GM21381 (cell line): ENCODE data around the gene MINDY4B.

Experiments
- ATAC-seq: cut with Tn5 transposase; IDR thresholded peaks from one replicate; pipeline ENCODE4 v1.9.1; 2021; ENCODE audit warnings: mild to moderate bottlenecking, moderate library complexity; ENCODE audit not compliant: unreplicated experiment

Gene MINDY4B

GRCh38 chr3:150848864-150849263, 56.4 kb downstream of the MINDY4B start:
- no peak for ATAC-seq

DNA sequence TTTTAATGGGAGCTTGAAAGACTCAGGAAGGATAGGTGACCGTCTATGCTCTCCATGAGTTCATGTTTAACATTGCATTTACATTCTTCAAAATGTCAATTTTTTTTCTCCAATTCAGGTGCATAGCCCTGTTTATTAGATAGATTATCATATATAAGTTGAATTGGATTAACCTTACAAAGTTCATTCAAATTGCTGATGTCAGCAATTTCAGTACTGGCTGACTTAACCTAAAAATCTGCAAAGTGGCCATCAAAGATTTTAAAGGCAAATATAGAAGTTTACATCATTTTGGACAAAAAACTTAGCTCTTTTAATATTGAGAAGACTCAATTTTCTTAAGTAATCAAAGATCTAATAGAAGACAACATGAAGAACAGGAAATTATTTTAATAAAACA, 57.8 kb downstream of the MINDY4B start:
- no peak for ATAC-seq

DNA sequence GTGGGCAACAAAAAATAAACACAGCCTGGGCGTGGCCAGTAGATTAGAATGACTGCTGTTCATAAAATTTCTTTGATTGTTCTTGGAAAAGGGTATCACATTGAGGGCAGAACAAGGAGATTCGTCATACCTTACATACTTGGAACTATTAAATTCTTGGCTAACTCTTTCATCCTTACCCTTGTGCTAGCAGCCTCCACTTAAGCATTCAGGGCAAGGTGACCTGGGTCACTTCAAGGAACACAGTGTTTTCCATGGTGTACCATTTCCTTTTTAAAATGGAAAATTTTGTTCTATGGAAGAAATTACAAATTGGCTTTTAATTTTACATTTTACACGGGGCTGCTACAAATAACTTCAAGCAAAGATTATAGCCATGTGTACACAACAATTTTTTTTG, 60.8 kb downstream of the MINDY4B start:
- ATAC-seq: no peak

DNA sequence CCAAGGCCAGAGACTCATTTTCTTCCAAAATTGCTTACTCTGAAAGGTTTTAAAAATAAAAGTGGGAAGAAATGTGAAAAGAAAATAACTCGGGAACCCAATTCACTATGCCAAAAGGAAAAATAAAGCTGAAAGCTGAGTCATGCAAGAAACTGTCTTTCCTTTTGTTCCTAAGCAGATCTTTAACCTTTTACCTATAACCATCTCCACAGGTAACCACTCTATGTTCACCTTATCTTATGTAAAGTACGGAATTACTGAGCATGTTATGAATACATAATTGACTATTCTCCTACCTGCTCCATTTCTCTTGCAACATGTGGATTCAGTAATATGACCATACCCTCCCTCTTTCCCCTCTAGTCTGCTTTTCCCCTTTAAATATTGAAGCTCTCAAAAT, 62.0 kb downstream of the MINDY4B start:
- no peak for ATAC-seq

DNA sequence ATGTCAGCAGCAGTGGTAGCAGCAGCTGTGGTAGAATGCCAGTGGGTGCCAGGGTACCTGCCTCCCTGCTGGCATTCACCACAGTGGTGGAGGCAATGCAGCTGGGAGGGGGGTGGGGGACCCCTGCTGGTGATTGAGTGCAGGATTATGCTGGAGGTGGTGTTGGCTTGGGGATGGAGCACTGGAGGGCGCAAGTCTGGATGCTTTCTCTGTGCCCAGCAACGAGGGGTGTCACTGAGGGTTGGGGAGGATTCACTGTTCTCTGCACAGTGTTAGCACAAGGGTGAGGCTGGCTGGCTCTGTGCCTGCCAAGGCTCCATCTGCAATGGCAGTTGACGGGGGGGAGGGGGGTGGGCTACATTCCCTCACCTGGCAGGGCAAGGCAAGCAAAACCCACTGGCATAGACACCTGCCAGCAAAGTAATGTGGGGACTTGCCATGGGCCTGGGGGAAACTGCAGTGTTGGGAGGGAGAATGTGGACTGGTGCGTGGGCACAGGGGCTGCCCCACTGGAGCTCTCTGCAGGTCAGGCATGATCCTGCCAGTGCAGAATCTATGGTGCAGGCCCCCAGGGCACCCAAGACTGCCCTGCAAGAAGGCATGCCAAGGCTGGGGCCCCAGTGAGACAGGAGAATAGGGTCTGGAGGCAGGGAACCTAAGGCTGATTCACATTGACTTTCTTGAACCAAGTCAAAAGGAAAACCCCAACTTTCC, 64.3 kb downstream of the MINDY4B start:
- ATAC-seq: no peak

DNA sequence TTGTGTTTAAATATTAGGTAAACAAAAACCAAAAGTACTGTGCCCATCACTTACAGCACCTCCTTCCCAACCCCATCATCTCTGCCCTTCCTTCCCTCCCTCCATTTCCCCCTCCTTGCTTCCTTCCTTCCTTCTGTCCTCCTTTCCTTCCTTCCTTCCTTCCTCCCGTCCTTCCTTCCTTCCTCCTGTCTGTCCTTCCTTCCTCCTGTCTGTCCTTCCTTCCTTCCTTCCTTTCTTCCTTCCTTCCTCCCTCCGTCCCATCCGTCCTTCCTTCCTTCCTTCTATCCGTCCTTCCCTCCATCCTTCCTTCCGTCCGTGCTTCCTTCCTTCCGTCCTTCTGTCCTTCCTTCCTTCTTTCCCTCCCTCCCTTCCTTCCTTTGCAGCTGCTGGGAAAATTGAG, 74.5 kb downstream of the MINDY4B start:
- ATAC-seq: no peak

DNA sequence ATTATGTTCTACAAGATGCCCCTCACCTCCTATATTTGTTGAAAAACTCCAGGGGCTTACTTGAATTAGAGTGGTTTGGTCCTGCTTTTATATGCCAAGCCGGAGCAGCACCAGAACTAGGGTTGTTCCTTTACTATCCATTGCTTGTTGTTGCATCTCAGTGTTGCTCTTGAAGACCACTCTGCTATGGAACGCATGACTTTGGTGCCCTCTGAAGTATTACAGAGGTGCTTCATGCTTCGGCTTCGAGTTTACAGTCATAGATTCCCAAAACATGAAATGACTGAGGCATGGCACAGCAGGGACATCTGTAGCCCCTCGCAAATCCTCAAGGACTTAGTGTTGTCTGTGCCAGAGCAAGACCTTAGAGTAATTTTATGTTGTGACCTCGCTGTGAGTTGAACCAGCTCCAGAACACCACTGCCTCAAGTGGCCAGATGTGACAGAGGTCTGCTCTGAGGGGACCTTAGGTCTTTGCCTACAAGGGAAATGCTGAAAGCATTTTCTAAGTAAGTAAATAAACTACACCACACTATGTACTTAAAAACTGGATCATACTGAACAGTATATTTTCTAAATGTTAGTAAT, 75.1 kb downstream of the MINDY4B start:
- no peak for ATAC-seq

DNA sequence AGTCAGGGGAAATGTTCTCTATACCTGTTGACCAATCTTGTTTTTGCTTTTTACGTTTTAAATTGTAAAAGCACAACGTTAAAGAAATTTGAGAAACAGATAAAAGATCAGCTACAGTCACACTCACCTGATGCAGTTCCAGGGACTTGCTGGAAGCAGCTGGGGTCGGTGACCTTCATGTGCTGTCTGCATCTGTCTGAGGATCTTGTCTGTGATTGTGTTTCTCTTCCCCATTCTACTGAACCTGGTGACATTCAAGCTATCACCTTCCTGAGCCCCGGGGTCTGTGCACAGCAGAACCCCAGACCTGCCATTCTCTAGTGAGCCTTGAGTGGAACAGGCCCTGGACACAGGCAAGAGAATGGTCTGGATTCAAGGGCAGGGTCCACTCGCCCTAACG, 75.8 kb downstream of the MINDY4B start:
- no peak for ATAC-seq

- no peak for ATAC-seq
Measured at GRCh38 chr3:150828997-150829396, 76.2 kb downstream of the MINDY4B start.

- ATAC-seq: no peak
Measured at GRCh38 chr3:150828261-150828660, 77.0 kb downstream of the MINDY4B start.

GRCh38 chr3:150826466-150827282, 78.6 kb downstream of the MINDY4B start:
- ATAC-seq: no peak

GRCh38 chr3:150825916-150826377, 79.3 kb downstream of the MINDY4B start:
- ATAC-seq: no peak

- ATAC-seq: no peak
Measured at GRCh38 chr3:150825192-150825915, 79.9 kb downstream of the MINDY4B start.

DNA sequence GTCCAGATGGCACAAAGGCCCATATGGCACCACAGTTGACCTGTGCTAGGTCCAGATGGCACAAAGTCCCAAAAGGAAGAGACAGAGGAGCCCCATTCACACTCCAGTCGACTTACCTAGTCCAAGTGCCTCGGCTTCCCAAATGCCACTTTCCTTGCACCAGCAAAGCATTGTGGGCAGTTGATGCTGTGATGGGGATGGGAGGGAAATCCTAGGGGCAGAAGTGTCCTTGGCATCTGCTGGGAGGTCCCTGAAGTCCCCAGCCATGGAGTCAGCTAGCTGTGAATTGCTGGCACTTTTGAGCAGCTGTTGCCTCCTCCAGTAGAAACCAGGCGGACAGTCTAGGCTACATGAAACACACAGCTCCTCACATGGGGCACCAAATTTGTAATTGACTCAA, 82.0 kb downstream of the MINDY4B start:
- no peak for ATAC-seq

GRCh38 chr3:150822636-150823035, 82.6 kb downstream of the MINDY4B start:
- ATAC-seq: no peak
